Stimulated activated CD4-positive, alpha-beta T cell treated with anti-CD3 and anti-CD28 coated beads, Interleukin-12 subunit alpha, Interleukin-12 subunit beta, amount 100 ng/mL, for 4 hours (primary cell): ENCODE measurements around the gene ZGPAT.
A peak's percentile ranks its signal among the peaks of the same experiment; 100 is the strongest.
"Not testable (repeated sequence)": the region's sequence is repeated elsewhere in the genome, so short reads cannot be mapped to it uniquely, and the experiment has no call there.

Source experiments
- DNase-seq: peaks from one replicate; pipeline ENCODE4 v3.0.0-alpha.2; 2020

Gene ZGPAT

GRCh38 chr20:63707558-63708300 lies at the start of gene ZGPAT, which contains the start of gene ARFRP1:
TSS of gene ZGPAT (plus strand) at chr20:63708039. CDS start at chr20:63708581, 542 bp downstream.
TSS of gene ARFRP1 (minus strand) at chr20:63707976. CDS start at chr20:63707091, 885 bp downstream.
- DNase-seq: peak; percentile 87

- DNase-seq: no peak
Measured at GRCh38 chr20:63658749-63659187, 49.1 kb upstream of the ZGPAT start.

- DNase-seq: no peak
Measured at GRCh38 chr20:63659370-63659769, 48.5 kb upstream of the ZGPAT start.

- not testable (repeated sequence) for DNase-seq
Measured at GRCh38 chr20:63660174-63660573, 47.7 kb upstream of the ZGPAT start.

- DNase-seq: no peak
Measured at GRCh38 chr20:63660622-63661021, 47.2 kb upstream of the ZGPAT start.

- DNase-seq: no peak
Measured at GRCh38 chr20:63661108-63661507, 46.7 kb upstream of the ZGPAT start.

GRCh38 chr20:63661959-63662812 lies 45.7 kb upstream of the ZGPAT start:
- DNase-seq: no peak

GRCh38 chr20:63662813-63663189 lies 45.0 kb upstream of the ZGPAT start:
- DNase-seq: no peak

- no peak for DNase-seq
Measured at GRCh38 chr20:63663332-63664066, 44.3 kb upstream of the ZGPAT start.

- DNase-seq: no peak
Measured at GRCh38 chr20:63664143-63664851, 43.5 kb upstream of the ZGPAT start.

- DNase-seq: no peak
Measured at GRCh38 chr20:63664861-63665594, 42.8 kb upstream of the ZGPAT start.

GRCh38 chr20:63665708-63666107 lies 42.1 kb upstream of the ZGPAT start:
- DNase-seq: no peak

GRCh38 chr20:63667858-63668257 lies 40.0 kb upstream of the ZGPAT start:
- DNase-seq: no peak

- no peak for DNase-seq
Measured at GRCh38 chr20:63668351-63668750, 39.5 kb upstream of the ZGPAT start.

- DNase-seq: not testable (repeated sequence)
Measured at GRCh38 chr20:63671695-63672094, 36.1 kb upstream of the ZGPAT start.

- DNase-seq: no peak
Measured at GRCh38 chr20:63672666-63673065, 35.2 kb upstream of the ZGPAT start.

- DNase-seq: no peak
Measured at GRCh38 chr20:63673951-63674350, 33.9 kb upstream of the ZGPAT start.

GRCh38 chr20:63675681-63676368 lies 32.0 kb upstream of the ZGPAT start:
- no peak for DNase-seq

GRCh38 chr20:63678071-63678470 lies 29.8 kb upstream of the ZGPAT start:
- no peak for DNase-seq

GRCh38 chr20:63678667-63679465 lies 29.0 kb upstream of the ZGPAT start:
- no peak for DNase-seq
